Thyroid gland (tissue), 4 donors: ENCODE results near the gene KIF5C.

ENCODE experiments used
- POLR2A ChIP-seq, 2 donors: fragments of 450-650 bp; IDR thresholded peaks; one replicate each; pipeline ENCODE4 v1.6.1; 2017; ENCODE audit warnings: antibody characterized with exemption in 2 of 2, mild to moderate bottlenecking in 2 of 2, moderate library complexity in 1 of 2
- TF ChIP-seq, protein P1 (sequence below), 6 experiments: fragments of 200-600 bp in 3 of 6; fragments of 450-650 bp in 3 of 6; sonication (generic) in 3 of 6; IDR thresholded peaks; one replicate each; pipeline ENCODE4 v1.5.1; 2016 to 2019; ENCODE audit warnings: antibody characterized with exemption in 6 of 6, mild to moderate bottlenecking in 2 of 6, inconsistent platforms in 1 of 6, moderate library complexity in 1 of 6

DNA sequence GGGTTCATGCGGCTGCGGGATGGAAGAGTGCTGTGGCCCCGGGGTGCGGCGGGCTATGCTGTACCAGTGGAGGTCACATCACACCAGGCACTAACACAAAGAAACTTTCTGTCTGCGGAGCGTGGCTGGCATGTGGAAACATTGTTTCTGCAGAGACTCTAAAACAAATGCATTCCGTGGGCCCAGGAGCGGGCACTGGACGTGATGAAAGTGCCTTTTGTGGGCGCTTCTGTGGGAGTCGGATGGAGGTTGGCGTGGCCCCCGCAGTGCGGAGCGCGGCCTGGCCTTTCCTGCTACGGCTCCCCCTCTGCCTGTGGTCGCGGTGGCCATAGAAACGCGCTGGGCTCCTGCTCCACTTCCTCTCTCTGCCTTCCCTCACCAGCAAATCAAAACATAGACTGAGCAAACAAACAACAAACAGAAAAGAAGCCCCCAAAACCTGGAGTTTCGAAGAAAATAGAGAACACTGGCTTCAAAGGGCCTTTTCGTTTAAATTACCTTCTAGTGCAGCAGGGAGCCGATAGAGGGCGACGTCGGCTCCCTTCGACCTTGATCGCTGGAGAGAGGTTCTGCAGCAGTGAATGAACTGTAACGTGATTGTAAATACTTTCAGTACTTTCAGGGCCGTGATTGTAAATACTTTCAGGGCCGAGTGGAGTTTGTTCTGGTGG lies 51.4 kb downstream of the KIF5C start:
- TF ChIP-seq, protein P1, sequence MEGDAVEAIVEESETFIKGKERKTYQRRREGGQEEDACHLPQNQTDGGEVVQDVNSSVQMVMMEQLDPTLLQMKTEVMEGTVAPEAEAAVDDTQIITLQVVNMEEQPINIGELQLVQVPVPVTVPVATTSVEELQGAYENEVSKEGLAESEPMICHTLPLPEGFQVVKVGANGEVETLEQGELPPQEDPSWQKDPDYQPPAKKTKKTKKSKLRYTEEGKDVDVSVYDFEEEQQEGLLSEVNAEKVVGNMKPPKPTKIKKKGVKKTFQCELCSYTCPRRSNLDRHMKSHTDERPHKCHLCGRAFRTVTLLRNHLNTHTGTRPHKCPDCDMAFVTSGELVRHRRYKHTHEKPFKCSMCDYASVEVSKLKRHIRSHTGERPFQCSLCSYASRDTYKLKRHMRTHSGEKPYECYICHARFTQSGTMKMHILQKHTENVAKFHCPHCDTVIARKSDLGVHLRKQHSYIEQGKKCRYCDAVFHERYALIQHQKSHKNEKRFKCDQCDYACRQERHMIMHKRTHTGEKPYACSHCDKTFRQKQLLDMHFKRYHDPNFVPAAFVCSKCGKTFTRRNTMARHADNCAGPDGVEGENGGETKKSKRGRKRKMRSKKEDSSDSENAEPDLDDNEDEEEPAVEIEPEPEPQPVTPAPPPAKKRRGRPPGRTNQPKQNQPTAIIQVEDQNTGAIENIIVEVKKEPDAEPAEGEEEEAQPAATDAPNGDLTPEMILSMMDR (IDR thresholded peaks at IDR 0.05): peak; percentile 22 to 85 (median 72)
- no peak for TF ChIP-seq POLR2A (IDR thresholded peaks at IDR 0.05)
